Kidney epithelial cell (primary cell): Measurements from ENCODE around the gene AGER. TPM values are rescaled to one million over a fixed set of nuclear protein-coding genes. Genes with fewer than 3 reads are reported as not detected.

Source experiments
- DNase-seq: peaks from one replicate; pipeline ENCODE4 v3.0.0-alpha.2; 2010; ENCODE audit warnings: low read depth
- H3K27me3 ChIP-seq: 2 replicates; pipeline ENCODE4 v1.6.0; 2011; ENCODE audit warnings: low read length; ENCODE audit not compliant: control insufficient read depth, insufficient read depth
- H3K36me3 ChIP-seq: 2 replicates; pipeline ENCODE4 v1.5.1; 2011; ENCODE audit warnings: low read length; ENCODE audit not compliant: control insufficient read depth, insufficient read depth
- H3K4me3 ChIP-seq: 2 replicates; pipeline ENCODE4 v1.5.1; 2011; ENCODE audit warnings: low read depth, mild to moderate bottlenecking, control low read depth, low read length
- CTCF ChIP-seq: IDR thresholded peaks from 2 replicates; pipeline ENCODE4 v1.5.1; 2011; ENCODE audit warnings: mild to moderate bottlenecking, moderate library complexity, low read length, control low read depth, inconsistent platforms; ENCODE audit not compliant: insufficient read depth, poor library complexity, severe bottlenecking
- total RNA-seq: library from RNA; depleted of rRNA; stranded (reverse); fragments of >200 nt; gene quantifications from 2 replicates; pipeline ENCODE4 v1.2.3, GENCODE V29; 2015

AGER gene
- total RNA-seq, 1 donor from 2014 or later, result 0.25 TPM

GRCh38 chr6:32220021-32220420 lies 36.0 kb upstream of the AGER start:
- Histone ChIP-seq H3K36me3 (no peaks in the 10 kb centered on the region), H3K27me3 (peaks cover 8% of the 10 kb centered on the region), H3K4me3 (no peak overlapping the region)
- TF ChIP-seq CTCF, result no peak
- DNase-seq, result no peak

GRCh38 chr6:32218167-32218566 lies 34.1 kb upstream of the AGER start:
- no peak for TF ChIP-seq CTCF
- H3K27me3 ChIP-seq, result peaks cover 8% of the 10 kb centered on the region
- DNase-seq, result no peak
- H3K4me3 ChIP-seq, result no peak overlapping the region
- H3K36me3 ChIP-seq, result no peaks in the 10 kb centered on the region

- H3K4me3 ChIP-seq, result no peak overlapping the region
- no peak for DNase-seq
- no peaks in the 10 kb centered on the region for H3K36me3 ChIP-seq
- no peak for TF ChIP-seq CTCF
- H3K27me3 ChIP-seq, result peaks cover 7% of the 10 kb centered on the region
These were observed 32.9 kb upstream of the AGER start for GRCh38 chr6:32216998-32217397.

- no peak for TF ChIP-seq CTCF
- no peak for DNase-seq
- Histone ChIP-seq H3K27me3 (peaks cover 7% of the 10 kb centered on the region), H3K4me3 (no peak overlapping the region), H3K36me3 (no peaks in the 10 kb centered on the region)
These were observed 32.2 kb upstream of the AGER start for GRCh38 chr6:32216285-32216684.

- Histone ChIP-seq H3K4me3 (no peak overlapping the region), H3K27me3 (peaks cover 7% of the 10 kb centered on the region), H3K36me3 (no peaks in the 10 kb centered on the region)
- no peak for TF ChIP-seq CTCF
- no peak for DNase-seq
These were observed 31.6 kb upstream of the AGER start for GRCh38 chr6:32215617-32216016.

- H3K36me3 ChIP-seq, result no peaks in the 10 kb centered on the region
- TF ChIP-seq CTCF, result no peak
- no peak for DNase-seq
- H3K27me3 ChIP-seq, result peaks cover 5% of the 10 kb centered on the region
- no peak overlapping the region for H3K4me3 ChIP-seq
These were observed 30.1 kb upstream of the AGER start for GRCh38 chr6:32214126-32214525.
